Measurements from ENCODE around the gene NGLY1. TPM values are rescaled to one million over a fixed set of nuclear protein-coding genes. Genes with fewer than 3 reads are reported as not detected.
A peak's percentile ranks its signal among the peaks of the same experiment; 100 is the strongest.

NGLY1 gene
- total and polyA plus RNA-seq, 2 of the 8 experiments (the other 6 are each of a cell fraction or from before 2014, with no cell fraction given) = 3.1 to 24.8 TPM

DNA sequence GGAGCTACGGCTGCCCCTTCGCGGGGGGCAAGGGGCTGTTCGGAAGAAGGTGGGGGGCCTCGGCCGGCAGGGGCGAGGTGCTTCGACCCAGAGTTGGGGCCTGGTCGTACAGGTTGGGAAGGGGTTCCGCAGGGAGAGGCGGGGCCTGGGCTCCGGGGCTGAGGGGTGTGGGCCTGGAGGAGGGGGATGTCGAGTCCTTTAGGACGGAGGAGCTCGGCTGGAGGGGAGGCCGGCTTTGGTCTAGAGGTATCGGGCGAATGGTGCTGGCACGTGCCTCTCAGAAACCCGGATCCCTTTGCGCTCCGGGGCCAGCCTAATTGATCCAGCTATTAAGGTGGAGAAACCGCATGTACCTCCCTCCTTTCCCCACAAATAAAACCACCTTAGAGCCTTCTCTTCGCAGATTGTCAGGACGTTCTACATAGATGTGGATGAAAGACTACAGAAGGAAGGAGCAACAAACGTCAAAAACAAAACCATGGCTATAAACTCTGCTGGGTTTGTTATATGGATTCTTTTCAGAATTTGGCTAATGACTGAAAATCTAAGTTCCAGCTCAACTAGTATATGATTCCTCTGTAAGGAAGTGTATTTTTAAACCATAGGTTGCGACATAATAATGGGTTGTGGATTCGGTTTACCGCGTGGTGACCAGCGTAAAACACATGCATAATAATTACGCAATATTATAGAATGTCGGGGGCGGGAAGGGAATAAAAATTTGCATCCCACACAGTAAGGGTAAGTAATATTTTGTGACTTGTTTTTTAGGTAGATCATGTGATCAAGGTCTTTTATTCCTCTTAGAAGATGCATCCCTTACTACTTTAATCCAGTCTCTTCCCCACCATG, 644 bp upstream of the NGLY1 start:
- Histone ChIP-seq H2BK120ac (replicated peaks; ENCODE audit: low read depth, low read length) (no peak overlapping the region), H2AK5ac (ENCODE audit: low read depth, low read length) (no peak overlapping the region), H3K4me3 (ENCODE audit: extremely low read depth in 1 of 4, insufficient read depth in 2 of 4, low read depth in 3 of 4, low read length in 4 of 4) (peak overlapping the region; percentile 37 to 69 (median 42); a peak in 7 of 8 replicates), H3K27ac (ENCODE audit: low read depth, low read length) (no peak overlapping the region; the same call in 1 of the 2 replicates), H4K5ac (ENCODE audit: insufficient read length, low read depth, low read length) (peak overlapping the region; percentile 47), H4K20me1 (replicated peaks in 1 of 2; ENCODE audit: control insufficient read depth in 1 of 2, insufficient read depth in 2 of 2, low read length in 2 of 2) (no peaks in the 10 kb centered on the region), H2BK5ac (ENCODE audit: low read depth, low read length) (peak overlapping the region; percentile 35; the same call in 1 of the 2 replicates), H2BK15ac (ENCODE audit: low read length) (0 out of 2 replicates have a peak overlapping the region, but pooled peaks have one; percentile 83), H2AFZ (ENCODE audit: low read length) (peak overlapping the region; percentile 65; the same call in 1 of the 2 replicates), H3K79me1 (ENCODE audit: low read depth, low read length) (no peaks in the 10 kb centered on the region), H3K23ac (ENCODE audit: insufficient read length) (no peak overlapping the region), H3K9ac (replicated peaks in 1 of 4; ENCODE audit: extremely low read depth in 1 of 4, low read depth in 3 of 4, low read length in 3 of 4) (peak overlapping the region in 1 of 4 experiments; percentile 43; a peak in 2 of 7 replicates), H3K4me2 (ENCODE audit: insufficient read depth in 1 of 2, low read depth in 2 of 2, low read length in 2 of 2) (peak overlapping the region; percentile 65 to 86), H3K9me3 (ENCODE audit: insufficient read depth in 2 of 2, low read depth in 1 of 2, low read length in 1 of 2) (no peaks in the 10 kb centered on the region), H3K14ac (ENCODE audit: insufficient read length) (no peak overlapping the region), H4K91ac (replicated peaks; ENCODE audit: insufficient read length, low read length) (no peak overlapping the region), H3K18ac (ENCODE audit: extremely low read depth, low read length) (peak overlapping the region; percentile 19), H3K23me2 (ENCODE audit: low read depth, low read length) (peaks cover 10% of the 10 kb centered on the region; the same call in 1 of the 2 replicates), H3K4ac (replicated peaks; ENCODE audit: insufficient read length, low read depth, low read length) (no peak overlapping the region), H3K56ac (replicated peaks; ENCODE audit: insufficient read length, low read depth, low read length) (no peak overlapping the region), H2BK12ac (ENCODE audit: low read depth, low read length) (no peak overlapping the region; the same call in 1 of the 2 replicates), H3K27me3 (replicated peaks in 1 of 4; ENCODE audit: control insufficient read depth in 3 of 4, extremely low read depth in 1 of 4, insufficient read depth in 3 of 4, low read length in 3 of 4) (no peaks in the 10 kb centered on the region; a peak in 2 of 7 replicates), H3K36me3 (ENCODE audit: control insufficient read depth in 2 of 4, insufficient read depth in 4 of 4, low read length in 3 of 4) (no peaks in the 10 kb centered on the region), H3K79me2 (ENCODE audit: control insufficient read depth in 1 of 2, insufficient read depth in 2 of 2, low read length in 2 of 2) (peaks cover 0 to 20% of the 10 kb centered on the region in 2 experiments; a peak in 2 of 4 replicates), H2BK20ac (ENCODE audit: low read length) (0 out of 2 replicates have a peak overlapping the region, but pooled peaks have one; percentile 32), H4K8ac (ENCODE audit: extremely low read depth, insufficient read depth, low read length) (no peak overlapping the region), H3K4me1 (replicated peaks in 1 of 4; ENCODE audit: control insufficient read depth in 3 of 4, insufficient read depth in 4 of 4, low read length in 3 of 4) (peaks cover 0 to 5% (median 1%) of the 10 kb centered on the region in 4 experiments; a peak in 2 of 7 replicates)
- CTCF ChIA-PET (ENCODE audit: partially characterized antibody) = interaction anchor here (0.7 to 1.9 kb wide), 4 partner anchors 11 to 135 kb away, joined by 3 to 13 read pairs (median 4); no protein-coding TSS in a partner anchor
- FAIRE-seq (no peak), DNase-seq (ENCODE audit: low read depth in 1 of 2, low spot score in 2 of 2) (no peak)
- POLR2A ChIA-PET (ENCODE audit: partially characterized antibody) = interaction anchor here (0.6 to 1.4 kb wide), 4 partner anchors 9 to 120 kb away, joined by 3 to 5 read pairs (median 4); no protein-coding TSS in a partner anchor
- 43% methylated on average over 20 of the region's 34 CpGs; no CpG with 5 or more reads in 1 of the 2 experiments for WGBS, 2 experiments (ENCODE audit: extremely low coverage in 1 of 2, insufficient coverage in 1 of 2, insufficient read length in 1 of 2, insufficient replicate concordance in 2 of 2, low coverage in 1 of 2, low lambda C conversion rate in 2 of 2, missing lambda C conversion rate in 1 of 2)
- TF ChIP-seq FOSL1 (IDR thresholded peaks at IDR 0.05; ENCODE audit: insufficient read depth, low read depth, low read length) = no peak
- TF ChIP-seq ZNF274 (IDR thresholded peaks at IDR 0.05; ENCODE audit: borderline replicate concordance, extremely low read depth, low read length) = no peak
- no peak for TF ChIP-seq BCL11A (IDR thresholded peaks at IDR 0.05; ENCODE audit: low read depth in 2 of 2, low read length in 2 of 2)
- TF ChIP-seq, protein P1, sequence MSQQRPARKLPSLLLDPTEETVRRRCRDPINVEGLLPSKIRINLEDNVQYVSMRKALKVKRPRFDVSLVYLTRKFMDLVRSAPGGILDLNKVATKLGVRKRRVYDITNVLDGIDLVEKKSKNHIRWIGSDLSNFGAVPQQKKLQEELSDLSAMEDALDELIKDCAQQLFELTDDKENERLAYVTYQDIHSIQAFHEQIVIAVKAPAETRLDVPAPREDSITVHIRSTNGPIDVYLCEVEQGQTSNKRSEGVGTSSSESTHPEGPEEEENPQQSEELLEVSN (IDR thresholded peaks at IDR 0.05) = peak; percentile 93
- TF ChIP-seq EP300 (IDR thresholded peaks at IDR 0.05; ENCODE audit: borderline replicate concordance in 1 of 2, low read depth in 2 of 2, low read length in 2 of 2) = no peak
- TF ChIP-seq, protein P2, sequence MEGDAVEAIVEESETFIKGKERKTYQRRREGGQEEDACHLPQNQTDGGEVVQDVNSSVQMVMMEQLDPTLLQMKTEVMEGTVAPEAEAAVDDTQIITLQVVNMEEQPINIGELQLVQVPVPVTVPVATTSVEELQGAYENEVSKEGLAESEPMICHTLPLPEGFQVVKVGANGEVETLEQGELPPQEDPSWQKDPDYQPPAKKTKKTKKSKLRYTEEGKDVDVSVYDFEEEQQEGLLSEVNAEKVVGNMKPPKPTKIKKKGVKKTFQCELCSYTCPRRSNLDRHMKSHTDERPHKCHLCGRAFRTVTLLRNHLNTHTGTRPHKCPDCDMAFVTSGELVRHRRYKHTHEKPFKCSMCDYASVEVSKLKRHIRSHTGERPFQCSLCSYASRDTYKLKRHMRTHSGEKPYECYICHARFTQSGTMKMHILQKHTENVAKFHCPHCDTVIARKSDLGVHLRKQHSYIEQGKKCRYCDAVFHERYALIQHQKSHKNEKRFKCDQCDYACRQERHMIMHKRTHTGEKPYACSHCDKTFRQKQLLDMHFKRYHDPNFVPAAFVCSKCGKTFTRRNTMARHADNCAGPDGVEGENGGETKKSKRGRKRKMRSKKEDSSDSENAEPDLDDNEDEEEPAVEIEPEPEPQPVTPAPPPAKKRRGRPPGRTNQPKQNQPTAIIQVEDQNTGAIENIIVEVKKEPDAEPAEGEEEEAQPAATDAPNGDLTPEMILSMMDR (IDR thresholded peaks at IDR 0.05; ENCODE audit: control extremely low read depth in 1 of 3, insufficient read depth in 1 of 3, low read depth in 1 of 3, low read length in 3 of 3) = no peak
